ENCODE data around the gene APOO.

The APOO gene

DNA sequence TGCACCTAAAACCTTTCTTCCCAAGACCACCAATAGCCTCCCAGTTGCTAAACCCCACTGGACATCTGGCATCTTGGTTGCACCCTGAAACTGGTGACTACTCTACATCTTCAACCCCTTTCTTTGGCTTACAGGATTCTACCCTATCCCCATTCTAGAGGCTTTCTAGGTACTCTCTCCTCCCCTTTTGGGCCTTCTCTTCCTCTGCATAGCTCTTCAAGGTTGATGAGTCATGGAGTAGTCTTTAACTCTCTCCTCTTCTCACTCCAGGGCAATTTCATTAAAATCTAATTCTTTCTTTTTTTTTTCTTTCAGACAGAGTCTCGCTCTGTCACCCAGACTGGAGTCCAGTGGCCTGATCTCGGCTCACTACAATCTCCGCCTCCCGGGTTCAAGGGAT is 16.8 kb downstream of the APOO start:
- TF ChIP-seq, protein P1, sequence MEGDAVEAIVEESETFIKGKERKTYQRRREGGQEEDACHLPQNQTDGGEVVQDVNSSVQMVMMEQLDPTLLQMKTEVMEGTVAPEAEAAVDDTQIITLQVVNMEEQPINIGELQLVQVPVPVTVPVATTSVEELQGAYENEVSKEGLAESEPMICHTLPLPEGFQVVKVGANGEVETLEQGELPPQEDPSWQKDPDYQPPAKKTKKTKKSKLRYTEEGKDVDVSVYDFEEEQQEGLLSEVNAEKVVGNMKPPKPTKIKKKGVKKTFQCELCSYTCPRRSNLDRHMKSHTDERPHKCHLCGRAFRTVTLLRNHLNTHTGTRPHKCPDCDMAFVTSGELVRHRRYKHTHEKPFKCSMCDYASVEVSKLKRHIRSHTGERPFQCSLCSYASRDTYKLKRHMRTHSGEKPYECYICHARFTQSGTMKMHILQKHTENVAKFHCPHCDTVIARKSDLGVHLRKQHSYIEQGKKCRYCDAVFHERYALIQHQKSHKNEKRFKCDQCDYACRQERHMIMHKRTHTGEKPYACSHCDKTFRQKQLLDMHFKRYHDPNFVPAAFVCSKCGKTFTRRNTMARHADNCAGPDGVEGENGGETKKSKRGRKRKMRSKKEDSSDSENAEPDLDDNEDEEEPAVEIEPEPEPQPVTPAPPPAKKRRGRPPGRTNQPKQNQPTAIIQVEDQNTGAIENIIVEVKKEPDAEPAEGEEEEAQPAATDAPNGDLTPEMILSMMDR (IDR thresholded peaks at IDR 0.05; ENCODE audit: extremely low read depth, missing control alignments) = no peak
- no peak for DNase-seq (ENCODE audit: low spot score)

DNA sequence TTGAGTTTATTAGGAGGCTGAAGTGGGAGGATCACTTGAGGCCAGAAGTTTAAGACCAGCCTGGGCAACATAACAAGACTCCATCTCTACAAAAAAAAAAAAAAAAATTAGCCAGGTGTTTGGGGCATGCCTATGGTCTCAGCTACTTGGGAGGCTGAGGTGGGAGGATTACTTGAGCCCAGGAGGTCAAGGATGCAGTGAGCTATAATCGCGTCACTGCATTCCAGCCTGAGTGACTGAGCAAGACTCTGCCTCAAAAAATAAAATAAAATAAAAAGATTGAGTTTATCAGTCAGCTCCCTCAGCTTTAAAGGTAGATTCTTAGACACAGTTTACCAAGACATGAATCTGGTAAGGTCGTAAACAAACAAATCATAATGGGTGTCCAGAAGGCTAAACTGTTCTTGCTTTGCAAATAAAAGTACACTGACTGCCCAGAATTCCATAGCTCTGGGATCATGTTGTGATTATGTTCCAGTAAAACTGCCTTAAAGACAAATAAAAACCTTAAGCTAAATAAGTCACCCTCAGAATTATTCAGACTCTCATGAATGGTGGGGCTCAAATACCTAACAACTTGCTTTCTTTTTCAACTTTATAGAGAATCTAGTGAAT is 18.7 kb downstream of the APOO start:
- TF ChIP-seq, protein P1 (IDR thresholded peaks at IDR 0.05; ENCODE audit: extremely low read depth, missing control alignments) = no peak
- DNase-seq (ENCODE audit: low spot score) = no peak

DNA sequence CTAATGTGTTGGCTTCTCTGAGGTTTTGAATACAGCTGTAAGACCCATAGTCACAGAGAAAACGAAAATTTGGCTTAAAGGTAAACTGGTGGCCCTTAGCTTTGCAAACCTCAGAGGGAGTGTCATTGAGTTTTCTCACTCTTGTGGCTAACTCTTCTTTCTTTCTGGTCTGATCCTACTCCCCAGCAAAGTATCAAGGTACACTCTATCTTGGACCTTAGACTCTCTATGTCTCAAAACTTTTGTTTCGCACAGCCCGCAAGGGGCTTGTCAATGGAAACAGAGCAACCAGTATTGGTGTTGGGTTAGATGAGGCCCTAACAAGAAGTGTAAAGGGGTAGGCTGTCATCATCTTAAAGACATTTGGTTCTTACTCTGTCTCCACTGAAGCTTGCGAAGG is 19.8 kb downstream of the APOO start:
- no peak for DNase-seq (ENCODE audit: low spot score)
- TF ChIP-seq, protein P1 (IDR thresholded peaks at IDR 0.05; ENCODE audit: extremely low read depth, missing control alignments) = no peak

DNA sequence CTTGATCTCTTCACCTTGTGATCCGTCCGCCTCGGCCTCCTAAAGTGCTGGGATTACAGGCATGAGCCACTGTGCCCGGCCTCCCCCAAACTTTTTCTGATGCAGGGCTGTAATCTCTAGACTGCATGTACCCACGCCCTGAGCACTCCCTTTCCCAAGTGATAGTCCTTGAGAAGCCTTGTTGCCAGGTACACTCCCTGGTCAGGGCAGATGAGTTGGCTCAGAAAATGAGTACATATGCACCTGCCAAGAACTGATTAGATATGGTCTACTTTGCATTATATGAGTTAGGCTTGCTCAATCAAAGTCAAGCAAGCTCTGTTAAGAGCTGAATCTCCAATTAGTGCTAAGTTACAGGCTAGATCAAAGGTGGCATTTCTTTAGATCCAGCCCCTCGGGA is 20.3 kb downstream of the APOO start:
- no peak for DNase-seq (ENCODE audit: low spot score)
- TF ChIP-seq, protein P1 (IDR thresholded peaks at IDR 0.05; ENCODE audit: extremely low read depth, missing control alignments) = no peak

DNA sequence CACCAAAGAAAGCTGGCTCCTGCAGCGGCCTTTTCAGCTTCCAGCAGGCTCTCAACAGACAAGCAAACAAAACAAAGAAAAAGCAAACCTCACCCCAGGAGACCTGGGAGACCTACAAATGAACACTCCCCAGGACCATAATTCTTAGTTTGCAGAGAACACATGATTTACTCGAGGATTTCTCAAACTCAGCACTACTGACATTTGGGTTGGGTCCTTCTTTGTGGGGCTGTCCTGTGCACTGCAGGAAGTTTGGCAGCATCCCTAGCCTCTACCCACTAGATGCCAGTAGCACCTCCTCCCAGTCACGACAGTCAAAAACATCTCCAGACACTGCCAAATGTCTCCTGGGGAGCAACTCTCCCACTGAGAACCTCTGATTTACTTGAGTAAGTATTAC is 21.9 kb downstream of the APOO start:
- TF ChIP-seq, protein P1 (IDR thresholded peaks at IDR 0.05; ENCODE audit: extremely low read depth, missing control alignments) = no peak
- no peak for DNase-seq (ENCODE audit: low spot score)

DNA sequence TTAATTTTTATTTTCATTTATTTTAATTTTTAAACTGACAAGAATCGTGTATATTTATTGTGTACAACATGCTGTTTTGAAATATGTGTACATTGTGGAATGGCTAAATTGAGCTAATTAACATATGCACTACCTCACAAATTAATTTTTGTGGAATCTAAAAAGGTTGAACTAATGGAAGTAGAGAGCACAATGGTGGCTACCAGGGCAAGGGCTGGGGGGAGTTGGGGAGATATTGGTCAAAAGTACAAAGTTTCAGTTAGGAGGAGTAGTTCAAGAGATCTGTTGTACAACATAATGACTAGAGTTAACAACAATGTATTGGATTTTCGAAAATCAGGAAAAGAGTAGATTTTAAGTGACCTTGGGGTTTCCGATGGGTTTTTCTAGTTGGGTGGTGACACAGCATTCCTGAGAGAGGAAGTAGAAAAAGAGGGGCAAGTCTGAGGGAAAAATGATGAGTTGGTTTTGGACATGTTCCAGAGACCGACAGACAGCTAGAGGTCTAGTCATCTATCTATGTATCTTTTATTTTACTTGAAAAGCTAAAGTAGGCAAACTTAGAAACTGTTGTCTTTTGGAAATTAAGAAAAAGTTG is 23.2 kb downstream of the APOO start:
- TF ChIP-seq, protein P1 (IDR thresholded peaks at IDR 0.05; ENCODE audit: extremely low read depth, missing control alignments) = no peak
- DNase-seq (ENCODE audit: low spot score) = no peak

DNA sequence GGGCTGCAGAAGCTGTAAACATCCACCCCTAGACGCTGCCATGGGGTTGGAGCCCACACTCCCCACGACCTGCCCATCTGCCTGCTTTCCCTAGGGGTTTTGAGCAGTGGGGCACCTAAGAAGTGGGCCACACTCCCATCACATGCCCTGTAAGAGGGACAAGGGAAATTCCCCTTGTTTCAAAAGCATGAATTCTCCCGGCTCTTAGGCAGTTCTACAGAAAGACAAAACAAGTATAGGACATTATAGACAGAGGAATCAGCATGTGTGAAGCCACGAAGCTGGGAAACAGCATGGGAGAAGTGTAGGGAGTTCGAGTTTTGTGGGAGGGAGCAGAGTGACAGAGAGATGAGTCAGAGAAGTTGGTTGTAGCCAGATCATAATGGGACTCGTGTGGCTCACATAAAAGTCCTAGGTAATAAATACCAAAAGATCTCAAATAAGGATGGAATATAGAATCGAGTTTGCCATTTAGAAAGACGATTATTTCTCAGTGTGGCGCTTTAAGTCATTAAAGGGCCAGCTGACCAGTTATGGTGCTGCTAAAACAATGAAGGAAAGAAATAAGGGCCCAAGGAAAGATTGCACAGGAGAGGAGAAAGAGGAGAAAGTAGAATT is 23.9 kb downstream of the APOO start:
- TF ChIP-seq, protein P1 (IDR thresholded peaks at IDR 0.05; ENCODE audit: extremely low read depth, missing control alignments) = no peak
- DNase-seq (ENCODE audit: low spot score) = no peak
